Nucleus accumbens (tissue), 56 donors: ENCODE measurements around the gene SMARCE1.
A peak's percentile ranks its signal among the peaks of the same experiment; 100 is the strongest.

ENCODE experiments used
- DNase-seq, 56 donors: peaks; one replicate each; lab custom pipeline; 2025; lab: John Stamatoyannopoulos, UW

The SMARCE1 gene

GRCh38 chr17:40646791-40647623 lies 611 bp downstream of the SMARCE1 start:
- peak in 1 of 56 donors; percentile 52 for DNase-seq

GRCh38 chr17:40645943-40646342 lies 1.7 kb downstream of the SMARCE1 start:
- DNase-seq: no peak

- no peak for DNase-seq
These were observed 2.3 kb downstream of the SMARCE1 start for GRCh38 chr17:40645291-40645690.

GRCh38 chr17:40637931-40638330 lies 9.7 kb downstream of the SMARCE1 start:
- DNase-seq: no peak

GRCh38 chr17:40633871-40634270 lies 13.7 kb downstream of the SMARCE1 start:
- DNase-seq: no peak

- no peak for DNase-seq
These were observed 15.4 kb downstream of the SMARCE1 start for GRCh38 chr17:40632216-40632615.

GRCh38 chr17:40629842-40630241 lies 17.8 kb downstream of the SMARCE1 start:
- no peak for DNase-seq

- DNase-seq: no peak
These were observed 22.3 kb downstream of the SMARCE1 start for GRCh38 chr17:40625311-40625710.

- DNase-seq: no peak
These were observed 24.0 kb downstream of the SMARCE1 start for GRCh38 chr17:40623419-40624210.

GRCh38 chr17:40622509-40622928 lies 25.1 kb downstream of the SMARCE1 start:
- DNase-seq: no peak

GRCh38 chr17:40621578-40621977 lies 26.0 kb downstream of the SMARCE1 start:
- no peak for DNase-seq

- no peak for DNase-seq
These were observed 26.6 kb downstream of the SMARCE1 start for GRCh38 chr17:40621019-40621418.

- DNase-seq: no peak
These were observed 28.6 kb downstream of the SMARCE1 start for GRCh38 chr17:40618754-40619625.

- no peak for DNase-seq
These were observed 29.9 kb downstream of the SMARCE1 start for GRCh38 chr17:40617678-40618240.

- no peak for DNase-seq
These were observed 31.0 kb downstream of the SMARCE1 start for GRCh38 chr17:40616592-40616991.

GRCh38 chr17:40615841-40616476 lies 31.7 kb downstream of the SMARCE1 start:
- no peak for DNase-seq

- DNase-seq: no peak
These were observed 32.4 kb downstream of the SMARCE1 start for GRCh38 chr17:40615068-40615840.

- no peak for DNase-seq
These were observed 33.1 kb downstream of the SMARCE1 start for GRCh38 chr17:40614431-40615067.
